HG03064 (cell line): ENCODE results near the gene WASF1.

Experiments
- ATAC-seq: cut with Tn5 transposase; IDR thresholded peaks from one replicate; pipeline ENCODE4 v1.9.1; 2021; ENCODE audit warnings: low read depth; ENCODE audit not compliant: unreplicated experiment

Gene WASF1

GRCh38 chr6:110179406-110180227 lies at the start of gene WASF1:
Gene WASF1 (minus strand): TSS chr6:110179670. CDS start chr6:110127601, 52,069 bp downstream.
- peak; percentile 87 for ATAC-seq

DNA sequence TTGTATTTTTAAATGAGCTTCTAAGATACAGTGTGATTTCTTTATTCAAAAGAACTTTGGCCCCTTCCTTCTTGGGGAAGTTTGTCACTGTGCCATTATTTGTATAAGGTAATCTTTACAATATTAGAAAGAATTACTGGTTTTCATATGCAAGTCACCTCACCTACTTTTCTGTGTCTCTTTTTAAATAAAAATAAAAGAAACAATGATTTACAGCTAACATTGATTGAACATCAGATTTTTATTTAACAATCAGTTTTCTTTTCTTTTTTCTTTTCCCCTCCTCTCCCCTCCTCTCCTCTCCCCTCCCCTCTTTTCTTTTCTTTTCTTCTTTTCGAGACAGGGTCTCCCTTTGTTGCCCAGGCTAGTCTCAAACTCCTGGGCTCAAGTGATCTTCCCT lies 46.8 kb upstream of the WASF1 start:
- no peak for ATAC-seq

- no peak for ATAC-seq
Observed at GRCh38 chr6:110221738-110222137, 42.3 kb upstream of the WASF1 start.

- no peak for ATAC-seq
Observed at GRCh38 chr6:110217266-110217665, 37.8 kb upstream of the WASF1 start.

DNA sequence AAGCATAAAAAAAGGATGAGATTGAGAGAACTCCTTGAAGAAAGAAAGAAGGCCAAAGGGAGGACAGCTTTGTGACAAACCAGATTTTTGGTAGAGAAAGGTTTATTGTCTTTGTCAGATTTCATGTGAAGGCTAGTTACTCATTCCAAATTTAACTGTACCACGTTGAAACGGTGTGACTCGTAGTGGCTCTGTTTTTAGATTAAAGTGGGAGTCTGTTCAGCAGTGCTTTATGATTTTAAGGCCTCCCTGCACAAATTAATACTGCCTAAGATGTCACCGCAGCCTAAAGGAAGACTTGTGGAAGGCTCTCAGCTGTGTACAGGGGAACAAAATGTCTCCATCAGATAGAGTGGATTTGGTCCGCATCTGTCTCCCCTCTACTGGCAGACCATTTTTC lies 36.7 kb upstream of the WASF1 start:
- no peak for ATAC-seq

GRCh38 chr6:110214338-110214737 lies 34.9 kb upstream of the WASF1 start:
- no peak for ATAC-seq

DNA sequence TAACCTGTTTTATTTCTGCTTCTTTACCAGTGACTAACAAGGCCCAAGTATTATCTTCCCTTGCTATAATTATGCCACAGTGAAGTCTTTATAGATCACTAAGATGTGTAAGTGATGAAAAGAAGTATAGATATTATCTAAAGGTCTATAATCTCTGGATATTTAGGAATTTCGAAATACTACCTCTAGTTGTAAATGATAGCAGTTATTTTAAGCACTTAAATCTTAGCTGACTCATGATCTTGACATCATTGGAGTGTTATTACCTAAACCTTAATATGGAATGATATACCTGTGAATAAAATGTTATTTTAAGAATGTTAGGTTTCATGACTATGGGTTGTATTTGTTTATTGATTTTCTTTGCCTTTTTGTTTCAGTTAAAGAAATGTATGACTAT lies 32.3 kb upstream of the WASF1 start:
- ATAC-seq = no peak

- no peak for ATAC-seq
Observed at GRCh38 chr6:110207652-110208051, 28.2 kb upstream of the WASF1 start.

DNA sequence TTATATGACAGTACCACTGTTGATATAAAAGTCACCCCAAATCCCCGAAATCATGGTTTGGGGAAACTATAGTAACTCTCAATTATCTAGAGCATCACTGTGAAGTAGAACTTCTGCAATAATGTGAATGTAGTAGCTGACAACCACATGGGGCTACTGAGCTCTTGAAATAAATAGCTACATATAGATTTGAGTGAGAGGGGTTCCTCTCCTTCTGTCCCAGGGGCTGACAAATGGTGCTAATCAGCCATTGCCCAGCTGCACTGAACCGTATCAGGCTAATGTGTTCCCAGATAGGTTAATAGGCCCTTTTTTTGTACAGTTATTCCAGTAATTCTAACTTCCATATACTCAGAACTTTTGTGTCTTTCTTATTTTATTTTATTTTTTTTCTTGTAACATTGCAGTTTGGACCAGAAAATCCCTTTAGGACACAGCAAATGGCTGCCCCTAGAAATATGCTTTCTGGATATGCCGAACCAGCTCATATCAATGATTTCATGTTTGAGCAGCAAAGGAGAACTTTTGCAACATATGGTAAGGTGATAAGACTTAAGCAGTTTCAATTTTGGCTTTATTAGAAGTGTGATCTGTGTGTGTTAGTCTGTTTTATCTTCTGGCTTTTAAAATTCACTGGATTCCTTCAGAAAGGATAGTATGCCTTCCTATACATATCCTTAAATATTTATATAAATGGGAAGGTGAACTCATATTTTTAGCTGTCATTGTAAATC lies 21.8 kb upstream of the WASF1 start:
- no peak for ATAC-seq

- ATAC-seq = no peak
Observed at GRCh38 chr6:110198561-110198960, 19.1 kb upstream of the WASF1 start.

DNA sequence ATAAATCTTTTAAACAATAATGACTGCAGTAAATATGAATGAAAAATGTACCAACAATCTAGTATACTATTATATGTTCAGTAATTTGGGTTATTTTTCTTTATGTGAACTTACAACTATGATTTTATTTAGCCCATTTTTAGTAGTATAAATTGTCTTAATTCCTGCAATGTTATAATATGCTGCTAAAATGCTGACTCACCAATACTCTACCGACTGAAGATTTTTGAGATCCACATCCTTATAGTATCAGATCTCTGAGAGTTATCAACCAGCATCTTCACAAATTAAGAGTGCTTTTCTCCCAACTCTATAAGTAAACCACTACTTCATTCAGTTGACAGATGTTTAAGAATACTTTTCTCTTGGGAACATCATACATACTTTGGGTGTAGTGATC lies 17.4 kb upstream of the WASF1 start:
- ATAC-seq = no peak

- ATAC-seq = no peak
Observed at GRCh38 chr6:110195639-110196038, 16.2 kb upstream of the WASF1 start.

DNA sequence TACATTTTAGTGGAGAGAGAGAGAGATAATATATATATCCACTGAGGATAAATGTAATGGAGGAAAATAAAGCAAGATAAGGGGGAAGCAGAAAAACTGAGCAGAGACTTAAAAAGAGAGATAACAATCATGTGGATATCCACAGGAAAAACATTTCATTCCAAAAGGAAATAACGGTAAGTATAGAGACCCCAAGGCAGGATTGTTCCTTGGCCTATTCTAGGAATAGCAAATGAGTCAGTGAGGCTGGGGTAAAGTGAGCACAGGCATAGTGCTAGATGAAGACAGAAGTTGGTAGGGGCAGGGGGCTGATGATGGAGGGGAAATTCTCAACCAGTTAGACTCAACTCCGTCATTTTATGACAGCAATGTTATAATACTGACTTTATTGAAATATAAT lies 12.0 kb upstream of the WASF1 start:
- no peak for ATAC-seq

DNA sequence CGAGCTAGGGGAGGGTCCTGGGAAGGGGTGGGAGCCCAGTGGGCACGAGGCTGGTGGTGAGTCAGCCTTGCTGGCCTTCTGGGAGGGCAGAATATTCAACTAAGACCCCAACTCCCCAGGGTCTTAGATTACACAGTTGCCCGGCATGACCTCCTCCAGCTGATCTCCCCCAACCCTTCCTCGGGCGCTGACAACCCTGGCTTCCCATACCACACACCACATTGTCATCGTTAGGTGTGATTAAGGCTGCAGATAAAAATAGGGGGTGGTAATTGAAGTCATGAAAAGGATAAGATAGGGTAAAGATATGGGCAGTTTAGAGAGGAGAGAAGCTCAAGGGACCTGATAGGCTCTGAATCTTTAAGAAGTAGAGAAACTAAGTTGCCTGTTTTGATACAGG lies 11.3 kb upstream of the WASF1 start:
- ATAC-seq = no peak

- no peak for ATAC-seq
Observed at GRCh38 chr6:110188791-110189190, 9.3 kb upstream of the WASF1 start.

DNA sequence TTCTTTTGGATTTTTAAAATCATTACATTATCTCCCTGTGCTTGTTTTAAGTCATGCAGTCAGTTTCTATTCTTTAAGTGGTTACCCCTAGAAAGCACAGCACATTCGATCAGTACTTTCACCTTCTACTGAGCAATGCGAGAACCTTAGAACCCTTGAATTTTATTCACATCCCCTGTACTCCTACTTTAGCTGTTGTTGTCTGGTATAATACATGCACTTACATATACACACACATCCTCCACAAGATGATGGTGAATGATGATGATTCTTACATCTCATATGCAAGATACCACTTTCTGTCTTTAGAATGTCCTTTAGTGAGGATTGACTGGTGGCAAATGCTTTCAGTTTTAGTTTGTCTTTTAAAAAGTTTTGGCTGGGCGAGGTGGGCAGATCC lies 6.4 kb upstream of the WASF1 start:
- peak; percentile 51 for ATAC-seq

GRCh38 chr6:110183292-110183885 lies 3.9 kb upstream of the WASF1 start:
- no peak for ATAC-seq

DNA sequence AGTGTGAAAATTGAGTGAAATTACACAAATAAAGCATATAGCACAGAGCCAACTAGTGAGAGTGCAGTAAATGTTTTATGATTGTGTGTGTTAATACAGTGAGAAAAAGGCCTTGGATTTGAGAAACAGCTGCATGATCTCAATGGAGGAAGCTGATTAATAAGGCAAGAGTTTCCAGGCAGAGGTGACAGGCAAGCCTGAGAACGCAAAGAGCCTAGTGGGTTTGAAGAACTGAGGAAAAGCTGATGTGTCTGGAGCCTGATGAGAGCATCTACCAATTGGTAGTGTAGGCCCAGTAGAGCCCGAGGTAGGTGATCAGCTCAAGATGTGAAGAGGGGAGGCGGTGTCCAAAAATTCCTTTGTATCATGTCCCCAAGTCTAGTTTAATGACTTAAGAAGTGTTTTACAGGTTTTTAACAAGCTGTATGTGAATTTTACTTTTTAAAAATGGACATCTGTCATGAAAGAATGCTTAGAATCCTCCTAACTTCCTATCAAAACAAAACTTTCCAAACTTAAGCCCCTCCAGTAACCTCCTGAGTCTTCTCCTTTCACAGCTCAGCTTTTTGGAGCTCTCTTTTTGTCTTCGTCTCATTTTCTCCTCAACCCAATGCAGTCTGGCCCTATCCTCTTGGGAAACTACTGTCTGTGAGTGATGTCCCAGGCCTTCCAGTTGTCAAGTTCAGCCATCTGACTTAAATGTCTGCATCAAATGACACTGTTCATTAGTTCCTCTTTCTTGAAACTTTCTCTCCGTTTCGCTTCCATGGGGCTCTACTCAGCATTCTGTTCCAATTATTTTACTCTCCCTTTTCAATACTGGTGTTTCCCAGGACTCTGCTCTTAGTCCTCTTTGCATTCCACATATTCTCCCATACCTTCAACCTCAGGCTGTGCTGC lies 1.9 kb upstream of the WASF1 start:
- ATAC-seq = no peak

- peak; percentile 47 for ATAC-seq
Observed at GRCh38 chr6:110180228-110181008, 948 bp upstream of the WASF1 start, which contains the start of gene CDC40. Gene CDC40 (plus strand): TSS chr6:110180427. CDS start chr6:110180445, 18 bp downstream.
